Spleen (tissue), 11 donors: Measurements from ENCODE around the gene ERBB4. TPM values are rescaled to one million over a fixed set of nuclear protein-coding genes. Genes with fewer than 3 reads are reported as not detected.

Source experiments
- DNase-seq: peaks from one replicate; pipeline ENCODE4 v3.0.0-alpha.2; 2020
- H3K27ac ChIP-seq, 8 donors: fragments of 200-600 bp; sonication (generic) in 7 of 8; 1 replicate in 4 of 8; 2 replicates in 4 of 8; pipeline versions ENCODE4 v1.5.0 to v1.8.0; 2016 to 2021; ENCODE audit warnings: inconsistent platforms in 4 of 8, mild to moderate bottlenecking in 4 of 8, moderate library complexity in 1 of 8
- H3K27me3 ChIP-seq, 7 donors: fragments of 200-600 bp; sonication (generic) in 6 of 7; replicated peaks in 1 of 7; 1 replicate in 4 of 7; 2 replicates in 3 of 7; pipeline versions ENCODE4 v1.5.0 to v1.8.0; 2016 to 2021; ENCODE audit warnings: inconsistent platforms in 3 of 7, mild to moderate bottlenecking in 1 of 7
- H3K36me3 ChIP-seq, 6 donors: fragments of 200-600 bp; sonication (generic) in 5 of 6; 1 replicate in 4 of 6; 2 replicates in 2 of 6; pipeline versions ENCODE4 v1.5.0 to v1.8.0; 2016 to 2021; ENCODE audit warnings: inconsistent platforms in 2 of 6
- H3K4me1 ChIP-seq, 6 donors: fragments of 200-600 bp; sonication (generic) in 5 of 6; 1 replicate in 3 of 6; 2 replicates in 3 of 6; pipeline versions ENCODE4 v1.5.0 to v1.8.0; 2016 to 2021; ENCODE audit warnings: inconsistent platforms in 3 of 6
- H3K4me3 ChIP-seq, 8 donors: fragments of 200-600 bp; sonication (generic) in 7 of 8; 1 replicate in 4 of 8; 2 replicates in 4 of 8; pipeline versions ENCODE4 v1.5.0 to v1.8.0; 2016 to 2021; ENCODE audit warnings: inconsistent platforms in 4 of 8, mild to moderate bottlenecking in 4 of 8, moderate library complexity in 2 of 8
- H3K9me3 ChIP-seq, 8 donors: fragments of 200-600 bp; sonication (generic) in 7 of 8; 1 replicate in 4 of 8; 2 replicates in 4 of 8; pipeline versions ENCODE4 v1.5.0 to v1.8.0; 2016 to 2021; ENCODE audit warnings: inconsistent platforms in 4 of 8
- CTCF ChIP-seq, 11 experiments: fragments of 200-600 bp in 7 of 11; fragments of 450-650 bp in 4 of 11; sonication (generic) in 4 of 11; IDR thresholded peaks in 8 of 11; conservative IDR thresholded peaks in 3 of 11; 1 replicate in 7 of 11; 2 replicates in 4 of 11; pipeline versions ENCODE4 v1.4.0 to v1.8.0; 2016 to 2021; ENCODE audit warnings: antibody characterized with exemption in 11 of 11, inconsistent platforms in 4 of 11, mild to moderate bottlenecking in 1 of 11
- POLR2A ChIP-seq, 3 donors: fragments of 450-650 bp; IDR thresholded peaks; one replicate each; pipeline ENCODE4 v1.5.1; 2017; ENCODE audit warnings: antibody characterized with exemption in 3 of 3, mild to moderate bottlenecking in 1 of 3
- POLR2AphosphoS5 ChIP-seq, 3 donors: sonication (generic); formaldehyde crosslinking; IDR thresholded peaks; one replicate each; pipeline ENCODE4 v1.5.1; 2017; ENCODE audit warnings: antibody characterized with exemption in 3 of 3
- WGBS, 5 donors: extraction: QIAGEN DNeasy Blood & Tissue Kit in 3 of 5; methylation state at CpG; one replicate each; pipeline versions ENCODE4 v1.1.5 to v1.1.7; 2013 to 2018; 5-methylcytosine and 5-hydroxymethylcytosine counted together
- intact Hi-C: fragments of 100-400 bp; cut with DNase I; formaldehyde crosslinking; loops from one replicate; pipeline ENCODE4 v1.15.0; 2023; ENCODE audit warnings: low total_unique reads
- polyA plus RNA-seq, 3 donors: library from polyadenylated mRNA; stranded (reverse); fragments of 200-250 nt; gene quantifications; one replicate each; pipeline ENCODE4 v1.2.1, GENCODE V29; 2013
- total RNA-seq, 7 donors: library from RNA; depleted of rRNA in 3 of 7; stranded (reverse); fragments of >200 nt in 3 of 7; fragmentation: NEBNext Ultra II Directional in 4 of 7; extraction: Animal tissue kit (Norgen Biotek cat#: 25700) in 4 of 7; gene quantifications; one replicate each; pipeline versions ENCODE4 v1.1.0 to v1.2.1, GENCODE V29; 2016 to 2021
- donor health status: healthy with polysubstance abuse.
- donor health status: DM: no; HTN: no; CAD: no; lungs with moderate emphysema.
- donor health status: DM: no; HTN: no; CAD: no.
- donor health status: Bipolar disorder and iron deficiency.
- donor health status: healthy.
- donor health status: DM: no; HTN: no; CAD: no.
- donor health status: DM: yes; HTN: yes; CAD: no.

Gene ERBB4
- total and polyA plus RNA-seq, 10 donors, result under 0.01 to 1.4 (median 0.35) TPM

GRCh38 chr2:211901226-211901846 is 637.3 kb downstream of the ERBB4 start:
- no peak for DNase-seq
- no peaks in the 10 kb centered on the region for H3K27me3 ChIP-seq
- TF ChIP-seq CTCF (IDR thresholded peaks at IDR 0.05 in 8 of 11, conservative IDR thresholded peaks at IDR 0.05 in 3 of 11), result no peak
- no peak for TF ChIP-seq POLR2AphosphoS5 (IDR thresholded peaks at IDR 0.05)
- TF ChIP-seq POLR2A (IDR thresholded peaks at IDR 0.05), result no peak
- H3K4me1 ChIP-seq, result no peaks in the 10 kb centered on the region
- intact Hi-C loops, result no loop called here
- H3K9me3 ChIP-seq, result no peaks in the 10 kb centered on the region
- H3K27ac ChIP-seq, result no peak overlapping the region
- no peaks in the 10 kb centered on the region for H3K36me3 ChIP-seq
- 77 to 87% (median 80%) methylated on average over 6 of the region's 6 CpGs for WGBS, 5 donors
- no peak overlapping the region for H3K4me3 ChIP-seq

GRCh38 chr2:211900518-211900917 is 638.1 kb downstream of the ERBB4 start:
- no peak overlapping the region for H3K4me3 ChIP-seq

GRCh38 chr2:211900000-211900399 is 638.6 kb downstream of the ERBB4 start:
- 62 to 72% (median 67%) methylated on average over 5 of the region's 5 CpGs for WGBS, 5 donors
- H3K36me3 ChIP-seq, result no peaks in the 10 kb centered on the region
- no peak for DNase-seq
- no peaks in the 10 kb centered on the region for H3K27me3 ChIP-seq
- H3K9me3 ChIP-seq, result no peaks in the 10 kb centered on the region
- H3K4me3 ChIP-seq, result no peak overlapping the region
- H3K4me1 ChIP-seq, result no peaks in the 10 kb centered on the region
- TF ChIP-seq POLR2AphosphoS5 (IDR thresholded peaks at IDR 0.05) (no peak), CTCF (IDR thresholded peaks at IDR 0.05 in 8 of 11, conservative IDR thresholded peaks at IDR 0.05 in 3 of 11) (no peak), POLR2A (IDR thresholded peaks at IDR 0.05) (no peak)
- H3K27ac ChIP-seq, result no peak overlapping the region
- intact Hi-C loops, result no loop called here

More at GRCh38 chr2:211900518-211900917, 638.1 kb downstream of the ERBB4 start:
- Histone ChIP-seq H3K36me3 (no peaks in the 10 kb centered on the region), H3K9me3 (no peaks in the 10 kb centered on the region), H3K4me1 (no peaks in the 10 kb centered on the region), H3K27me3 (no peaks in the 10 kb centered on the region), H3K27ac (no peak overlapping the region)
- no peak for DNase-seq
- 78 to 88% (median 83%) methylated on average over 2 of the region's 2 CpGs for WGBS, 5 donors
- intact Hi-C loops, result no loop called here
- TF ChIP-seq CTCF (IDR thresholded peaks at IDR 0.05 in 8 of 11, conservative IDR thresholded peaks at IDR 0.05 in 3 of 11), result no peak
- no peak for TF ChIP-seq POLR2AphosphoS5 (IDR thresholded peaks at IDR 0.05)
- TF ChIP-seq POLR2A (IDR thresholded peaks at IDR 0.05), result no peak

GRCh38 chr2:211898702-211899101 is 639.9 kb downstream of the ERBB4 start:
- no peak overlapping the region for H3K4me3 ChIP-seq
- no peaks in the 10 kb centered on the region for H3K36me3 ChIP-seq
- TF ChIP-seq CTCF (IDR thresholded peaks at IDR 0.05 in 8 of 11, conservative IDR thresholded peaks at IDR 0.05 in 3 of 11) (no peak), POLR2A (IDR thresholded peaks at IDR 0.05) (no peak), POLR2AphosphoS5 (IDR thresholded peaks at IDR 0.05) (no peak)
- no peaks in the 10 kb centered on the region for H3K27me3 ChIP-seq
- 44 to 77% (median 65%) methylated on average over 1 of the region's 1 CpG for WGBS, 5 donors
- H3K27ac ChIP-seq, result no peak overlapping the region
- no peaks in the 10 kb centered on the region for H3K9me3 ChIP-seq
- H3K4me1 ChIP-seq, result no peaks in the 10 kb centered on the region
- intact Hi-C loops, result no loop called here
- no peak for DNase-seq
